ENCODE data around the gene RAB40B. TPM values are rescaled to one million over a fixed set of nuclear protein-coding genes. Genes with fewer than 3 reads are reported as not detected.

RAB40B gene
- total RNA-seq, 1 experiment from 2014 or later = 22.4 TPM

- Histone ChIP-seq H3F3A (ENCODE audit: low read length, unreplicated experiment) (no peaks in the 10 kb centered on the region), H3K9me2 (replicated peaks; ENCODE audit: low read length) (no peaks in the 10 kb centered on the region), H4K20me1 (ENCODE audit: low read length) (no peaks in the 10 kb centered on the region), H3K27me3 (ENCODE audit: low read length) (no peaks in the 10 kb centered on the region), H3K9ac (ENCODE audit: low read length) (no peak overlapping the region), H3K4me3 (ENCODE audit: low read length) (no peak overlapping the region), H3K4me2 (ENCODE audit: low read length) (no peak overlapping the region), H3K79me2 (ENCODE audit: low read length) (no peaks in the 10 kb centered on the region), H3K36me3 (ENCODE audit: low read depth, low read length) (no peaks in the 10 kb centered on the region), H3K9me3 (ENCODE audit: low read length) (0 out of 2 replicates have a peak, but pooled peaks cover under 1% of the 10 kb centered on the region), H3K27ac (ENCODE audit: low read length) (no peak overlapping the region), H2AFZ (ENCODE audit: low read length) (no peak overlapping the region), H3K4me1 (ENCODE audit: insufficient read depth, low read length) (peaks cover 5% of the 10 kb centered on the region)
- POLR2A ChIA-PET (ENCODE audit: unreplicated experiment) = no interaction called here
- intact Hi-C loops (cut with micrococcal nuclease) = no loop called here
- ATAC-seq = no peak
- BruUV-seq (replicated peaks) = no TSS peak
- DNase-seq = no peak
- CTCF ChIA-PET = interaction anchor here (0.5 kb wide), 1 partner anchor 39 kb away, joined by 3 read pairs; no protein-coding TSS in a partner anchor
- TF ChIP-seq EZH2 (IDR thresholded peaks at IDR 0.05; ENCODE audit: low read length, unreplicated experiment) (no peak), CTCF (conservative IDR thresholded peaks at IDR 0.05; ENCODE audit: low read depth, low read length) (no peak), EZH2phosphoT487 (IDR thresholded peaks at IDR 0.05; ENCODE audit: borderline replicate concordance, low read length) (no peak)
Observed at GRCh38 chr17:82687375-82687861, 11.1 kb downstream of the RAB40B start.

GRCh38 chr17:82686366-82687324 lies 11.9 kb downstream of the RAB40B start:
- H3K4me1 ChIP-seq (ENCODE audit: insufficient read depth, low read length) = peaks cover 5% of the 10 kb centered on the region
- H3F3A ChIP-seq (ENCODE audit: low read length, unreplicated experiment) = no peaks in the 10 kb centered on the region
- no peak for DNase-seq
- H3K36me3 ChIP-seq (ENCODE audit: low read depth, low read length) = peaks cover 4% of the 10 kb centered on the region; the same call in 1 of the 2 replicates
- no peaks in the 10 kb centered on the region for H3K79me2 ChIP-seq (ENCODE audit: low read length)
- no peak overlapping the region for H3K27ac ChIP-seq (ENCODE audit: low read length)
- H3K9ac ChIP-seq (ENCODE audit: low read length) = no peak overlapping the region
- 0 out of 2 replicates have a peak, but pooled peaks cover 3% of the 10 kb centered on the region for H3K9me3 ChIP-seq (ENCODE audit: low read length)
- POLR2A ChIA-PET (ENCODE audit: unreplicated experiment) = no interaction called here
- no peaks in the 10 kb centered on the region for H4K20me1 ChIP-seq (ENCODE audit: low read length)
- H3K4me3 ChIP-seq (ENCODE audit: low read length) = no peak overlapping the region
- H3K4me2 ChIP-seq (ENCODE audit: low read length) = no peak overlapping the region
- CTCF ChIA-PET = no interaction called here
- ATAC-seq = no peak
- H2AFZ ChIP-seq (ENCODE audit: low read length) = no peak overlapping the region
- intact Hi-C loops (cut with micrococcal nuclease) = no loop called here
- TF ChIP-seq CTCF (conservative IDR thresholded peaks at IDR 0.05; ENCODE audit: low read depth, low read length) (no peak), EZH2phosphoT487 (IDR thresholded peaks at IDR 0.05; ENCODE audit: borderline replicate concordance, low read length) (no peak), EZH2 (IDR thresholded peaks at IDR 0.05; ENCODE audit: low read length, unreplicated experiment) (no peak)
- H3K9me2 ChIP-seq (replicated peaks; ENCODE audit: low read length) = no peaks in the 10 kb centered on the region
- no TSS peak for BruUV-seq (replicated peaks)
- no peaks in the 10 kb centered on the region for H3K27me3 ChIP-seq (ENCODE audit: low read length)

GRCh38 chr17:82685291-82685690 lies 13.2 kb downstream of the RAB40B start:
- H3K79me2 ChIP-seq (ENCODE audit: low read length) = no peaks in the 10 kb centered on the region

More at GRCh38 chr17:82685291-82685690, 13.2 kb downstream of the RAB40B start:
- no peaks in the 10 kb centered on the region for H3K27me3 ChIP-seq (ENCODE audit: low read length)
- peaks cover 5% of the 10 kb centered on the region for H3K4me1 ChIP-seq (ENCODE audit: insufficient read depth, low read length)
- H3K4me3 ChIP-seq (ENCODE audit: low read length) = no peak overlapping the region
- 0 out of 2 replicates have a peak, but pooled peaks cover 3% of the 10 kb centered on the region for H3K9me3 ChIP-seq (ENCODE audit: low read length)
- no TSS peak for BruUV-seq (replicated peaks)
- POLR2A ChIA-PET (ENCODE audit: unreplicated experiment) = no interaction called here
- no peak overlapping the region for H3K4me2 ChIP-seq (ENCODE audit: low read length)
- intact Hi-C loops (cut with micrococcal nuclease) = no loop called here
- no peaks in the 10 kb centered on the region for H3K9me2 ChIP-seq (replicated peaks; ENCODE audit: low read length)
- TF ChIP-seq CTCF (conservative IDR thresholded peaks at IDR 0.05; ENCODE audit: low read depth, low read length) = no peak
- TF ChIP-seq EZH2 (IDR thresholded peaks at IDR 0.05; ENCODE audit: low read length, unreplicated experiment) = no peak
- no peak for TF ChIP-seq EZH2phosphoT487 (IDR thresholded peaks at IDR 0.05; ENCODE audit: borderline replicate concordance, low read length)
- H3K36me3 ChIP-seq (ENCODE audit: low read depth, low read length) = peaks cover 5% of the 10 kb centered on the region; the same call in 1 of the 2 replicates
- ATAC-seq (no peak), DNase-seq (no peak)
- H3K9ac ChIP-seq (ENCODE audit: low read length) = no peak overlapping the region
- CTCF ChIA-PET = no interaction called here
- no peak overlapping the region for H3K27ac ChIP-seq (ENCODE audit: low read length)
- no peaks in the 10 kb centered on the region for H3F3A ChIP-seq (ENCODE audit: low read length, unreplicated experiment)
- H4K20me1 ChIP-seq (ENCODE audit: low read length) = no peaks in the 10 kb centered on the region
- H2AFZ ChIP-seq (ENCODE audit: low read length) = no peak overlapping the region
